ENCODE results near the gene MYO18B. TPM values are rescaled to one million over a fixed set of nuclear protein-coding genes. Genes with fewer than 3 reads are reported as not detected.

The MYO18B gene
- total and polyA plus RNA-seq, 2 of the 8 experiments (the other 6 are each of a cell fraction or from before 2014, with no cell fraction given): 0.62 to 0.78 TPM

GRCh38 chr22:25976356-25976755, 234.4 kb downstream of the MYO18B start:
- Histone ChIP-seq H3K27ac (ENCODE audit: low read depth, low read length) (no peak overlapping the region), H3K27me3 (replicated peaks in 1 of 4; ENCODE audit: control insufficient read depth in 3 of 4, extremely low read depth in 1 of 4, insufficient read depth in 3 of 4, low read length in 3 of 4) (no peaks in the 10 kb centered on the region), H2BK12ac (ENCODE audit: low read depth, low read length) (no peak overlapping the region), H3K4me3 (ENCODE audit: extremely low read depth in 1 of 4, insufficient read depth in 2 of 4, low read depth in 3 of 4, low read length in 4 of 4) (no peak overlapping the region), H3K79me1 (ENCODE audit: low read depth, low read length) (no peaks in the 10 kb centered on the region), H2AFZ (ENCODE audit: low read length) (no peak overlapping the region), H2BK120ac (replicated peaks; ENCODE audit: low read depth, low read length) (no peak overlapping the region), H2AK5ac (ENCODE audit: low read depth, low read length) (no peak overlapping the region), H2BK5ac (ENCODE audit: low read depth, low read length) (no peak overlapping the region), H3K18ac (ENCODE audit: extremely low read depth, low read length) (no peak overlapping the region), H3K79me2 (ENCODE audit: control insufficient read depth in 1 of 2, insufficient read depth in 2 of 2, low read length in 2 of 2) (no peaks in the 10 kb centered on the region), H4K91ac (replicated peaks; ENCODE audit: insufficient read length, low read length) (no peak overlapping the region), H3K4me2 (ENCODE audit: insufficient read depth in 1 of 2, low read depth in 2 of 2, low read length in 2 of 2) (no peak overlapping the region), H4K8ac (ENCODE audit: extremely low read depth, insufficient read depth, low read length) (no peak overlapping the region), H2BK20ac (ENCODE audit: low read length) (no peak overlapping the region), H2BK15ac (ENCODE audit: low read length) (no peak overlapping the region), H3K14ac (ENCODE audit: insufficient read length) (no peak overlapping the region), H3K9me3 (ENCODE audit: insufficient read depth in 2 of 2, low read depth in 1 of 2, low read length in 1 of 2) (no peaks in the 10 kb centered on the region), H3K4me1 (replicated peaks in 1 of 4; ENCODE audit: control insufficient read depth in 3 of 4, insufficient read depth in 4 of 4, low read length in 3 of 4) (peaks cover 0 to 5% (median 0%) of the 10 kb centered on the region in 4 experiments; a peak in 3 of 7 replicates), H4K20me1 (replicated peaks in 1 of 2; ENCODE audit: control insufficient read depth in 1 of 2, insufficient read depth in 2 of 2, low read length in 2 of 2) (no peaks in the 10 kb centered on the region), H3K9ac (replicated peaks in 1 of 4; ENCODE audit: extremely low read depth in 1 of 4, low read depth in 3 of 4, low read length in 3 of 4) (no peak overlapping the region), H4K5ac (ENCODE audit: insufficient read length, low read depth, low read length) (no peak overlapping the region), H3K23me2 (ENCODE audit: low read depth, low read length) (no peaks in the 10 kb centered on the region), H3K23ac (ENCODE audit: insufficient read length) (no peak overlapping the region), H3K36me3 (ENCODE audit: control insufficient read depth in 2 of 4, insufficient read depth in 4 of 4, low read length in 3 of 4) (no peaks in the 10 kb centered on the region), H3K56ac (replicated peaks; ENCODE audit: insufficient read length, low read depth, low read length) (no peak overlapping the region), H3K4ac (replicated peaks; ENCODE audit: insufficient read length, low read depth, low read length) (no peak overlapping the region)
- ChIA-PET POLR2A (ENCODE audit: partially characterized antibody) (no interaction called here), CTCF (ENCODE audit: partially characterized antibody) (interaction anchor here (0.9 kb wide), 1 partner anchor 160 kb away, joined by 3 read pairs; no protein-coding TSS in a partner anchor)
- WGBS, 2 experiments (ENCODE audit: extremely low coverage in 1 of 2, insufficient coverage in 1 of 2, insufficient read length in 1 of 2, insufficient replicate concordance in 2 of 2, low coverage in 1 of 2, low lambda C conversion rate in 2 of 2, missing lambda C conversion rate in 1 of 2): 89% methylated on average over 1 of the region's 1 CpG; no CpG with 5 or more reads in 1 of the 2 experiments
- DNase-seq (ENCODE audit: low read depth in 1 of 2, low spot score in 2 of 2) (no peak), FAIRE-seq (no peak)
- TF ChIP-seq CBX5 (IDR thresholded peaks at IDR 0.05; ENCODE audit: low read depth, low read length) (no peak), GTF2F1 (IDR thresholded peaks at IDR 0.05; ENCODE audit: borderline replicate concordance, low read depth, low read length) (no peak), MAFK (IDR thresholded peaks at IDR 0.05; ENCODE audit: low read depth, low read length) (no peak), TAF7 (optimal IDR thresholded peaks at IDR 0.05; ENCODE audit: borderline replicate concordance, low read depth, low read length) (no peak), HDAC2 (IDR thresholded peaks at IDR 0.05; ENCODE audit: borderline replicate concordance in 1 of 2, low read depth in 2 of 2, low read length in 2 of 2) (no peak), RAD21 (IDR thresholded peaks at IDR 0.05 in 1 of 2, conservative IDR thresholded peaks at IDR 0.05 in 1 of 2; ENCODE audit: low read depth in 2 of 2, low read length in 2 of 2) (no peak), SP4 (IDR thresholded peaks at IDR 0.05; ENCODE audit: low read length) (no peak), SUZ12 (IDR thresholded peaks at IDR 0.05; ENCODE audit: low read length) (no peak), YY1 (IDR thresholded peaks at IDR 0.05; ENCODE audit: low read depth, low read length) (no peak), ASH2L (IDR thresholded peaks at IDR 0.05; ENCODE audit: low read length) (no peak), CTBP2 (IDR thresholded peaks at IDR 0.05; ENCODE audit: borderline replicate concordance, insufficient read depth, insufficient read length, low read length) (no peak)
- TF ChIP-seq, protein P1, sequence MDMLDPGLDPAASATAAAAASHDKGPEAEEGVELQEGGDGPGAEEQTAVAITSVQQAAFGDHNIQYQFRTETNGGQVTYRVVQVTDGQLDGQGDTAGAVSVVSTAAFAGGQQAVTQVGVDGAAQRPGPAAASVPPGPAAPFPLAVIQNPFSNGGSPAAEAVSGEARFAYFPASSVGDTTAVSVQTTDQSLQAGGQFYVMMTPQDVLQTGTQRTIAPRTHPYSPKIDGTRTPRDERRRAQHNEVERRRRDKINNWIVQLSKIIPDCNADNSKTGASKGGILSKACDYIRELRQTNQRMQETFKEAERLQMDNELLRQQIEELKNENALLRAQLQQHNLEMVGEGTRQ (IDR thresholded peaks at IDR 0.05; ENCODE audit: low read length): no peak
